NCI-H2227 (cell line): ENCODE measurements around the gene EPN2.

Experiments used
- DNase-seq: peaks from one replicate; lab custom pipeline; 2025; ENCODE audit not compliant: unreplicated experiment; lab: John Stamatoyannopoulos, UW

Gene EPN2

GRCh38 chr17:19328441-19329061 is 91.4 kb downstream of the EPN2 start:
- DNase-seq, result no peak

- DNase-seq, result no peak
Measured at GRCh38 chr17:19329136-19329535, 92.0 kb downstream of the EPN2 start.

GRCh38 chr17:19329839-19330238 is 92.7 kb downstream of the EPN2 start:
- DNase-seq, result no peak

- no peak for DNase-seq
Measured at GRCh38 chr17:19330271-19330670, 93.1 kb downstream of the EPN2 start.

DNA sequence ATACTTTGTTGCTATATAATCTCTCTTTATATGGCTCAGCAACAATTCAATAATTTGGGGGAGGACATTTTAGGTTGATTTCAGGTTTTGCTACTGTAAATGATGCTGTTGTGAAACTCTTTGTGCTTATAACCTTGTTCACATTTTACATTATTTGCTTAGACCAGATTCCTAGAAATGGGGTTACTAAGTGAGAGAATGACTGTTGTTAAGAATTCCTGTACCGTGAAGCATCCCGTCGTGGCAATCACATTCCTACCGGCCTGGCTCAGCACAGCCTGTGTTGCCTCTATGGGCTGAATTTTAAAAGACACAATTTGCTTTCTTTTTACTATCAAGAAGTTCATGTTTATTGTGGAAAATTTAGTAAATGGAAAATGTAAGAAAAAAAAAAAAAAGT is 94.0 kb downstream of the EPN2 start:
- DNase-seq, result no peak

DNA sequence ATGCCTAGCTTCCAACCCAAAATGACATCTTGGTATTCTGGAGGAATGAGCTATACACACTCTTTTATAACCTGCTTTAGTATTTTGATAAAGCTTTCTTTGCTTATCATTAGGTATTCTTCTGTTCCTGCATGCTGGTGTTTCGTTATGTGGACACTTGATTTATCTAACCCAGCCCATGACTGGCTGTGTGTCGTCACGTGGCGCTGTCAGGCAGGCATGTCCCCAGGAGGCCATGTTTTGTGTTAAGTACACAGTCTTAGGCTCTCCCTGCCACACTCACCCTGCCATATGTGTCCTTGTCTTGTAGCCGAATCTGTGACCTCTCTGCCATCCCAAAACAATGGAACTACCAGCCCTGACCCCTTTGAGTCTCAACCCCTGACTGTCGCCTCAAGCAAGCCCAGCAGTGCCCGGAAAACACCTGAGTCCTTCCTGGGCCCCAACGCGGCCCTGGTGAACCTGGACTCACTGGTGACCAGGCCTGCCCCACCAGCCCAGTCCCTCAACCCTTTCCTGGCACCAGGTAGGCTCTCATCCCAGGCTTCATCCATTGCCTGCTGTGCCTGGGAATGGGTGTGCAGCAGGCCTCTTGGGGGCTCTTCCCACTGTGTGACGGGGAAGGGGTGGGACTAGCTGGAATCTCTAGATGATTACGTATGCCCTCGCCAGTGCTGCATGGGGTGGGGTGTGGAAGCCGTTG is 94.5 kb downstream of the EPN2 start:
- no peak for DNase-seq

DNA sequence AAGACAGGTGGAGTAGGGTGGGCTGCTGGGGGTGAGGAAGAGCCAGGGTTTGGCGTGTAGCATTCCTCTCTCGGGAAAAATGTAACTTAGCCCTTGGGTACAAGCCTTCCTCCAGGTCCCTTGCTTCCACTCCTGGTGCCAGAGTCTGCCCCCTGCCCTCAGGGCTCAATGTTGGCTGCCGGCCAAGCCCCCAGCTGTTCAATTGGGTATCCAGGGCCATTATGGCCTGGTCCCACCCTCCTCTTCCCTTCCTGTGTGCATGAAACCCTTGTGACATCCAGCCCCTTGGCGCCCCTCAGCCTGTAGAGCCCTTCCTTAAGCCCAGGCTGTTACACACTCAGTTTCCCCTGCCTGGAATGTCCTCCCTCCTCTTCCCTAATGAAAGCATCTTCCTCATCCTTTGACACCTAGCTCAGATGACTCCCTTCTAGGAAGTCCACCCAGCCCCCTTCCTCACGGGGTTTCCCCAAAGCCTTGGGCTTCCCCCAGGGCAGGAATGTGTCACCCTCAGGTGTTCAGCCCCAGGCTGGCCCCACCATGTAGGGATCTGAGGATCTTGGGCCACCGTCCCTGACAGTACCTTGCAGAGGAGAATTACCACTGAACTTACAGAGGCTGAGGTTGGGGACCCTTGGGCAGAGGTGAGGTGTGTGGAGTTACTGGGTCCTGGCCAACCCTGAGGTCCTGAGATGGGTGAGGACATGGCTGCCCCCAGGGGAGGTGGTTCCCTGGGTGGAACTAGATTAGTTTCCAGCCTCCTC is 95.4 kb downstream of the EPN2 start:
- DNase-seq, result no peak

- no peak for DNase-seq
Measured at GRCh38 chr17:19333132-19333440, 95.9 kb downstream of the EPN2 start.

DNA sequence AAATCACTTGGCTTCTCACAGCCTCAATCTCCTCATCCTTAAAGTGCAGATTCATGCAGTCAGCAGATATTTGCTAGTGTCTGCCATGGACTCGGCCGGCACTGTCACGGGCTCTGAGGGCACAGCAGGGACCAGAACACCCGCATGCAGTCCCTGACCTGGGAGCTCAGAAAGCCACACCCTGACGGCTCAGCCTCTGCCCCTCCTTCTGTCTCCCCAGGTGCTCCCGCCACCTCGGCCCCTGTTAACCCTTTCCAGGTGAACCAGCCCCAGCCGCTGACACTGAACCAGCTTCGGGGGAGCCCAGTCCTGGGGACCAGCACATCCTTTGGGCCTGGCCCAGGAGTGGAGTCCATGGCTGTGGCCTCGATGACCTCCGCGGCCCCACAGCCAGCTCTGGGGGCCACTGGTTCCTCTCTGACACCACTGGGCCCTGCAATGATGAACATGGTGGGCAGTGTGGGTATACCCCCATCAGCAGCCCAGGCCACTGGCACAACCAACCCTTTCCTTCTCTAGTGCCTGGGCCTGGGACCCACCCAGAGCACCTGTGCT is 96.6 kb downstream of the EPN2 start:
- DNase-seq, result no peak

- no peak for DNase-seq
Measured at GRCh38 chr17:19334331-19334730, 97.2 kb downstream of the EPN2 start.

DNA sequence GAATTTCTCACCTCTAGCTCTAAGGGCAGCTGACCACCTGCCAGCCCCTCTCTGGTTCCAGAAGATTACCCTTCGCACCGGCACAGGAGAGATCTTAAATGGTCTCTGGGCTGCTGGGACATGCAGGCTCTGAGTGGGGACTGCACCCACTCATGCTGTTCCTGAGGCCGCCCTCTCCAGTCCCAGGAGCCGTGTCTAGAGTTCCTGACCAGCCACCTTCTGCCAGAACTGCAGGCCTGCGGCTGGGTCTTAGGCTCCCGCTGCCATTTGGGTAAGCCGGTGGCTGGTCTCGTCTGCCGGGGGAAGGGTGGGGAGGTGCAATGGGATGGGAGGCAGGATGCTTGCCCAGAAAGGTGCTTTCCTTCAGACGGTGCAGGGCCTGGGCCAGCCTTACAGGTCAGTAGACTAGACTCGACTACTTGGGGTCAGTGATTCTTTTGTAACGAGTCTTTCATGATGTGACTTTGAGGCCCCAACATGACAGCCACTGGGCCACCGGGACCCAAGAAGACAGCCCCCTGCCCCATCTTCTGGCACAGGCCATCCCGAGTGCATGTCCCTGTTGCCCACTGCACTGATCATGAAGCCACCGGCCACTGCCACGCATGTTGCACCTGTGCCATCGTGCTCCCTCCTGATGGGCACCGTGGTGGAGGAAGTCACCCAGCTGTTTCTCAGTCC is 98.9 kb downstream of the EPN2 start:
- DNase-seq, result no peak

DNA sequence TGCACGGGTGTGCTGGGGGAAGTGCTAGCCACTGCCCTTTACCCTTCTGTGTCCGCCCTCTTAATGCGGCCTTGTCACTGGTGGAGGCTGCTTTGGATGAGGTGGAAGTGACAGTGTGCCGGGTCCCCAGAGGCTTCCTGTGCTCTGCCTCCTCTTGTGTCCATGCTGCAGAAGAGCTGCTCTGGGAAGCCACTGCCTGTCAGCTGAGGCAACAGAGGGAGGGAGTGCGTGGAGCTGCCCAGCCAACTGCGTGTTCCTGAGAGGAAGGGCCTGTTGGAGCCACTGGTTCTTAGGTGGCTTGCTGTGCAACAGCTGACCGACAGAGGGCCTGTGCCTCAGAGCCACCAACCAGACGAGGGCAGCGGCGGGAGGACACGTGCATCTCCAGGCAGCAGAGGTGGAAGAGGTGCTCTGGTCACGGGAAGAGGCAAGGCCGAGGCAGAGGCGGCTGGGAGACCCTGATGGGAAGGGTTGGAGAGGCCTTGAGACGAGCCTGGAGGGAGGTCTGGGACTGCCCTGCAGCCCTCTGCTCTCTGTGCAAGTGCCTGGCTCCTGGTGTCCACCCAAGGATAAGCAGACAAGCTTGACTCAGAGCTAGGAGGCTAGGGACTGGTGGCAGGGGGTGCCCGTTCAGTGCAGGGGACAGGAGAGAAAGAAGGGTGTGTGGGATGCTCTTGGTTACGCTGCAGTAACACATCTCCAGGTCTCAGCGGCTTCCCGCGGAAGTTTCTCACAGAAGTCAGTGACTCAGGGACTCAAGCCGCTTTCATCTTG is 100.0 kb downstream of the EPN2 start:
- DNase-seq, result no peak

- DNase-seq, result no peak
Measured at GRCh38 chr17:19337712-19338023, 100.5 kb downstream of the EPN2 start.

GRCh38 chr17:19338031-19338990 is 101.1 kb downstream of the EPN2 start:
- DNase-seq, result no peak

DNA sequence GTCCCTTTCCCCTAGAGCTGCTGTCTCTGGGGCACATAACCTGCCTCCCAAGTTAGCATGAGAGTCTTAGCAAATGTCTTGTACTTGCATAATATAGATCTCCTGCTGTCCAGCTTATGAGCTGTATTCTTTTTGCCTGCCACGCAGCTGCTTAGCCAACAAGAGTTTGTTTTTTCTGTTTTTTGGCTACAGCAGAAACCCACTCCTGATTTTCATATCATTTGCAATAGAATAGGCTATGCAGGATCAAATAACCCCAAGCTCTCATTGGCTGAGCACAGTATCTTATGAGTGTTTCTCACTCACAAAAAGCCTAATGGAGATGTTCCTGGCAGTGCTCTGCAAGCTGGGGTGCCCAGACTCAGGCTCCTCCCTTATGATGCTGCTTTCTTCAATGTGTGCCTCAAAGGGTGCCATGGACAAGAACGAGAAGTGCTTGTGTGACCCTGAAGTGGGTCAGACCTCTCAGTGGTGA is 102.2 kb downstream of the EPN2 start:
- DNase-seq, result no peak

GRCh38 chr17:19341211-19341631 is 104.1 kb downstream of the EPN2 start:
- no peak for DNase-seq

DNA sequence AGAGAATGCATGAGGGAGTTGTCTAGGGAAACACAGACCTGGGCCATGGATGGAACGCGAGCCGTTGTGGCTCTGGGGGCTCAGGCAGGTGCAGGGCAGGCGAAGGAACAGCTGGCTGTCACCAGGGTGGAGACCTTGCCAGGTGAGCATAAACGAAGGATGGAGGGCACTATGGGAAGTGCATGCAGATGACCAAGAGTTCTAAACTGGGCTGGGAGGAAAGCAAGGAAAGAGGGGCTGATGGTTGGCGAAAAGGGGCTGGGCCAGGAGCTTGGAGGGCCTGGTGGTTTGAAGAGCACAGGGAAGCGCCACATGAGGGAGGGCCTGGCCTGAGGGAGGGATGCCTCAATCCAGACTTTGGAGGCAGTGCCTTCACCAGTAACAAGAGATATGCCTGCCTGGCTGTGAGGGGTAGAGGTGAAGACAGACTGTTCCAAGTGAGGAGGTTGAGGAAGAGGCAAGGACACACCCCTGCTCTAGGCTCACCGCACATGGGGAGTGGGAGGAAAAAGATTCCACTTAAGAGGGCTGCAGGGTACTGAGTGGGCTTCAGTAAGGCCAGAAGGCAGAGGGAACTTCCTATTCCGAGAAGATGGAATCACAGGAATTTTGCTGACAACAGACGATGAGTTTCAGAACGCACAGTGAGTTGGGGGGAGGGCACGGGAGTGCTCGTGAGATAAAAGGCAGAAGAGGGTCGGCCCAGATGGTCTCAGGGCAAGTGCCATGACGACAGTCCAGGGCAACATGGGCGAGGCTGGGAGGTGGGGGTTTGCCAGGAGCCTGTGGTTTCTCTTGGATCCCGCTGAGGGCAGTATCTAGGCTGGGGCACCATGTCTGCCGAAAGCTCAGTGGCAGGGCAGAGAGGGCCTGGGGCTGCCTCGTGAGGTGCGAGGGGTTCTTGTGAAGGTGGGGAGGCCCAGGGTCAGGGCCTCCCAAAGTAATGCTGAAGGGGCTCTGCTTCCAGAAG is 104.8 kb downstream of the EPN2 start:
- DNase-seq, result no peak

DNA sequence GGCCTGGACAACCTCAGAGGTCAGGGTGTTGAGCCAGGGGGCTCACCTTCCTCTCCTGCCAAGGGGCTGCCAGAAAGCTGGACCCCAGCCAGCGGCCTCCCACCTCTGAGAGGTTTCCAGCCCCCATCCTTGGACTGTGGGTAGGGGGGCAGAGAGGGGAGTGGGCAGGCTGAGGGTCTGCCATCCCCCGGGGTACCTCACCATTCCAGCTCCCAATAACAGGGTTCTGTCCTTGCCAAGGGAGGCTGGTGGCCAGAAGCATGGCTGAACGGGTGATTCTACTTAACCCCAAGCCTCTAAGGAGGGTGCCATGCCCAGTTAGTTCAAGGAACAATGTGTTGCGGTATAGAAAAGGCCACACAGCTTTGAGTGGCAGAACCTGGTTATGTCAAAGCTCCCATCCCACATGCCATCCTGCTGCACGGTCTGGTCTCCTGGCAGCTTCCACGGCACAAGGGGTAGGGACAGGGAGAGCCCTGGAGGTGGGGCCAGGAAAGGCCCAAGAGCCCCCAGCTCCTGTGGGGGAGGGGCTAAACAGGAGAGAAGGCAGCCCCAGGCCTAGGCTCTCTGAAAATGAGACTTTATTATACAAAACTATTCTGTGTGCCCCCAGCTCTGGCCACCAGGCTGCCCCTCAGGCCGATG is 105.6 kb downstream of the EPN2 start:
- DNase-seq, result no peak
